HEK293T (cell line): ENCODE measurements around the gene GATA2.

Experiments used
- BHLHE40 ChIP-seq: fragments of 450-650 bp; IDR thresholded peaks from 2 replicates; pipeline ENCODE4 v1.6.1; 2016; ENCODE audit warnings: mild to moderate bottlenecking, moderate library complexity, borderline replicate concordance
- CTBP1 ChIP-seq: fragments of 450-650 bp; IDR thresholded peaks from 2 replicates; pipeline ENCODE4 v1.6.1; 2016; ENCODE audit warnings: borderline replicate concordance
- ELF4 ChIP-seq: fragments of 450-650 bp; IDR thresholded peaks from 2 replicates; pipeline ENCODE4 v1.6.1; 2017; ENCODE audit warnings: antibody characterized with exemption
- HDGF ChIP-seq: fragments of 450-650 bp; IDR thresholded peaks from 2 replicates; pipeline ENCODE4 v1.6.1; 2017; ENCODE audit warnings: antibody characterized with exemption, borderline replicate concordance
- LEF1 ChIP-seq: fragments of 450-650 bp; IDR thresholded peaks from 2 replicates; pipeline ENCODE4 v1.6.1; 2017; ENCODE audit warnings: mild to moderate bottlenecking, borderline replicate concordance
- PKNOX1 ChIP-seq: fragments of 450-650 bp; IDR thresholded peaks from 2 replicates; pipeline ENCODE4 v1.6.1; 2016
- SP1 ChIP-seq: fragments of 450-650 bp; IDR thresholded peaks from 2 replicates; pipeline ENCODE4 v1.6.1; 2017

GRCh38 chr3:128496602-128497304 is 3.8 kb upstream of the GATA2 start:
- TF ChIP-seq BHLHE40 (no peak), PKNOX1 (no peak), LEF1 (no peak), HDGF (no peak), ELF4 (no peak), SP1 (no peak), CTBP1 (no peak)
